Measurements from ENCODE around the gene KPNA5.

DNA sequence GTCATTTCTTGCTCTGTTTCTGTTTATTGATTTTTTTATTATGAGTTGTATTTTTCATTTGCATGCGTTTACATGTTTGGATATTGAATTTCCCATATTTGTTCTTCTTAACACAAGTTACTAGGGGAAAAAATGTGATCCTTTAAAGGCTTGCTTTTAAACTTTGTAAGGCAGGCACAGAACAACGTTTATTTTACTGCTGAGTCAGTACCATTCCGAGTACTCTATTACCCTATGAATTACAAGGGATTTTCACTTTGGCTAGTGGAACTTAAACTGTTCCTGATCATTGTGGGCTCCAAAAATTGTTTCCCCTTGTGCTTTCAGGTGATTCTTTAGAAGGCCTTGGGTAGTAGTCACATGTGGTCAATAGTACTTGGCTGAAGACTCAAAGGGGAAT, 56.0 kb downstream of the KPNA5 start:
- TF ChIP-seq, protein P1, sequence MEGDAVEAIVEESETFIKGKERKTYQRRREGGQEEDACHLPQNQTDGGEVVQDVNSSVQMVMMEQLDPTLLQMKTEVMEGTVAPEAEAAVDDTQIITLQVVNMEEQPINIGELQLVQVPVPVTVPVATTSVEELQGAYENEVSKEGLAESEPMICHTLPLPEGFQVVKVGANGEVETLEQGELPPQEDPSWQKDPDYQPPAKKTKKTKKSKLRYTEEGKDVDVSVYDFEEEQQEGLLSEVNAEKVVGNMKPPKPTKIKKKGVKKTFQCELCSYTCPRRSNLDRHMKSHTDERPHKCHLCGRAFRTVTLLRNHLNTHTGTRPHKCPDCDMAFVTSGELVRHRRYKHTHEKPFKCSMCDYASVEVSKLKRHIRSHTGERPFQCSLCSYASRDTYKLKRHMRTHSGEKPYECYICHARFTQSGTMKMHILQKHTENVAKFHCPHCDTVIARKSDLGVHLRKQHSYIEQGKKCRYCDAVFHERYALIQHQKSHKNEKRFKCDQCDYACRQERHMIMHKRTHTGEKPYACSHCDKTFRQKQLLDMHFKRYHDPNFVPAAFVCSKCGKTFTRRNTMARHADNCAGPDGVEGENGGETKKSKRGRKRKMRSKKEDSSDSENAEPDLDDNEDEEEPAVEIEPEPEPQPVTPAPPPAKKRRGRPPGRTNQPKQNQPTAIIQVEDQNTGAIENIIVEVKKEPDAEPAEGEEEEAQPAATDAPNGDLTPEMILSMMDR (IDR thresholded peaks at IDR 0.05), result no peak
- TF ChIP-seq POLR2A (IDR thresholded peaks at IDR 0.05), result no peak
